H1 (cell line): ENCODE data around the gene HARS2. TPM values are rescaled to one million over a fixed set of nuclear protein-coding genes. Genes with fewer than 3 reads are reported as not detected.

Source experiments
- CTCF ChIA-PET: fragments of 300-600 bp; sonication (Branson Sonifier 250); formaldehyde crosslinking; loops from one replicate; lab custom pipeline; 2021; ENCODE audit not compliant: partially characterized antibody; lab: Charles Lee
- POLR2A ChIA-PET: fragments of 300-600 bp; sonication (Branson Sonifier 250); formaldehyde crosslinking; loops from one replicate; lab custom pipeline; 2021; ENCODE audit warnings: inconsistent platforms; ENCODE audit not compliant: partially characterized antibody; lab: Charles Lee
- DNase-seq, 2 experiments: peaks; one replicate each; pipeline versions ENCODE4 v3.0.0 to v3.0.0-alpha.2; 2010 to 2022; ENCODE audit warnings: low spot score in 2 of 2, low read depth in 1 of 2, mixed read lengths in 1 of 2
- FAIRE-seq: peaks from 2 replicates; lab custom pipeline; 2011; peaks lifted over from hg19 to GRCh38; lab: Jason Lieb, UNC
- H2AFZ ChIP-seq: 2 replicates; pipeline ENCODE4 v1.8.1; 2012; ENCODE audit warnings: low read length, inconsistent platforms
- H2AK5ac ChIP-seq: 2 replicates; pipeline ENCODE4 v1.6.1; 2013; ENCODE audit warnings: low read depth, low read length
- H2BK120ac ChIP-seq: replicated peaks from 2 replicates; pipeline ENCODE3; 2013; ENCODE audit warnings: low read depth, low read length, inconsistent platforms
- H2BK12ac ChIP-seq: 2 replicates; pipeline ENCODE4 v1.6.1; 2013; ENCODE audit warnings: low read depth, low read length
- H2BK15ac ChIP-seq: 2 replicates; pipeline ENCODE4 v1.6.1; 2013; ENCODE audit warnings: low read length
- H2BK20ac ChIP-seq: 2 replicates; pipeline ENCODE4 v1.6.1; 2013; ENCODE audit warnings: low read length
- H2BK5ac ChIP-seq: 2 replicates; pipeline ENCODE4 v1.6.1; 2013; ENCODE audit warnings: low read depth, low read length
- H3K14ac ChIP-seq: 2 replicates; pipeline ENCODE4 v1.6.1; 2013; ENCODE audit warnings: inconsistent platforms; ENCODE audit not compliant: insufficient read length
- H3K18ac ChIP-seq: 2 replicates; pipeline ENCODE4 v1.6.1; 2013; ENCODE audit warnings: low read length; ENCODE audit errors: extremely low read depth
- H3K23ac ChIP-seq: 2 replicates; pipeline ENCODE4 v1.6.1; 2013; ENCODE audit warnings: inconsistent platforms; ENCODE audit not compliant: insufficient read length
- H3K23me2 ChIP-seq: 2 replicates; pipeline ENCODE4 v1.6.1; 2013; ENCODE audit warnings: low read depth, low read length
- H3K27ac ChIP-seq: 2 replicates; pipeline ENCODE4 v1.6.1; 2011; ENCODE audit warnings: low read depth, low read length, inconsistent platforms
- H3K27me3 ChIP-seq, 4 experiments: replicated peaks in 1 of 4; 1 replicate in 1 of 4; 2 replicates in 3 of 4; pipeline versions ENCODE4 v1.6.1 to v1.8.1; 2011 to 2013; ENCODE audit warnings: low read length in 3 of 4, mild to moderate bottlenecking in 3 of 4, inconsistent platforms in 2 of 4, mixed read lengths in 2 of 4, moderate library complexity in 1 of 4; ENCODE audit not compliant: control insufficient read depth in 3 of 4, insufficient read depth in 3 of 4; ENCODE audit errors: extremely low read depth in 1 of 4
- H3K36me3 ChIP-seq, 4 experiments: 2 replicates each; pipeline versions ENCODE4 v1.6.1 to v1.8.1; 2011 to 2013; ENCODE audit warnings: mild to moderate bottlenecking in 4 of 4, low read length in 3 of 4, moderate library complexity in 2 of 4, control low read depth in 1 of 4, inconsistent platforms in 1 of 4; ENCODE audit not compliant: insufficient read depth in 4 of 4, control insufficient read depth in 2 of 4
- H3K4ac ChIP-seq: replicated peaks from 2 replicates; pipeline ENCODE3; 2013; ENCODE audit warnings: low read length, low read depth, mixed read lengths, inconsistent platforms; ENCODE audit not compliant: insufficient read length
- H3K4me1 ChIP-seq, 4 experiments: replicated peaks in 1 of 4; 1 replicate in 1 of 4; 2 replicates in 3 of 4; pipeline versions ENCODE4 v1.6.1 to v1.8.1; 2011 to 2013; ENCODE audit warnings: low read length in 3 of 4, inconsistent platforms in 2 of 4, mixed read lengths in 1 of 4; ENCODE audit not compliant: insufficient read depth in 4 of 4, control insufficient read depth in 3 of 4
- H3K4me2 ChIP-seq, 2 experiments: 2 replicates each; pipeline versions ENCODE4 v1.6.1 to v1.8.1; 2011 to 2013; ENCODE audit warnings: low read depth in 2 of 2, low read length in 2 of 2, control low read depth in 1 of 2, inconsistent platforms in 1 of 2, mild to moderate bottlenecking in 1 of 2; ENCODE audit not compliant: insufficient read depth in 1 of 2
- H3K4me3 ChIP-seq, 4 experiments: fragments of 200-600, 300-600 bp in 1 of 4; sonication (generic), shearing (Covaris generic), sonication (Bioruptor Twin) in 1 of 4; 2 replicates each; pipeline versions ENCODE4 v1.5.1 to v1.8.1; 2011 to 2016; ENCODE audit warnings: low read length in 4 of 4, low read depth in 3 of 4, control low read depth in 2 of 4, inconsistent platforms in 2 of 4, mild to moderate bottlenecking in 2 of 4, mixed read lengths in 1 of 4, moderate library complexity in 1 of 4; ENCODE audit not compliant: insufficient read depth in 2 of 4; ENCODE audit errors: extremely low read depth in 1 of 4
- H3K56ac ChIP-seq: replicated peaks from 2 replicates; pipeline ENCODE3; 2013; ENCODE audit warnings: low read depth, mild to moderate bottlenecking, mixed read lengths, low read length, inconsistent platforms; ENCODE audit not compliant: insufficient read length
- H3K79me1 ChIP-seq: 2 replicates; pipeline ENCODE4 v1.6.1; 2013; ENCODE audit warnings: low read depth, low read length, control low read depth
- H3K79me2 ChIP-seq, 2 experiments: 2 replicates each; pipeline versions ENCODE4 v1.6.1 to v1.8.1; 2012 to 2013; ENCODE audit warnings: low read length in 2 of 2, mild to moderate bottlenecking in 2 of 2, inconsistent platforms in 1 of 2; ENCODE audit not compliant: insufficient read depth in 2 of 2, control insufficient read depth in 1 of 2
- H3K9ac ChIP-seq, 4 experiments: replicated peaks in 1 of 4; 1 replicate in 1 of 4; 2 replicates in 3 of 4; pipeline versions ENCODE4 v1.6.1 to v1.8.1; 2011 to 2013; ENCODE audit warnings: low read depth in 3 of 4, low read length in 3 of 4, control low read depth in 2 of 4, mild to moderate bottlenecking in 2 of 4, moderate library complexity in 2 of 4, inconsistent platforms in 1 of 4; ENCODE audit errors: extremely low read depth in 1 of 4
- H3K9me3 ChIP-seq, 2 experiments: 2 replicates each; pipeline versions ENCODE4 v1.6.1 to v1.8.1; 2012 to 2013; ENCODE audit warnings: mild to moderate bottlenecking in 2 of 2, moderate library complexity in 2 of 2, control low read depth in 1 of 2, inconsistent platforms in 1 of 2, low read depth in 1 of 2, low read length in 1 of 2, mixed read lengths in 1 of 2; ENCODE audit not compliant: insufficient read depth in 2 of 2
- H4K20me1 ChIP-seq, 2 experiments: replicated peaks in 1 of 2; 2 replicates each; pipeline versions ENCODE3 to v1.8.1; 2011 to 2013; ENCODE audit warnings: inconsistent platforms in 2 of 2, low read length in 2 of 2, mild to moderate bottlenecking in 1 of 2; ENCODE audit not compliant: insufficient read depth in 2 of 2, control insufficient read depth in 1 of 2
- H4K5ac ChIP-seq: 2 replicates; pipeline ENCODE4 v1.6.1; 2013; ENCODE audit warnings: low read length, low read depth, mixed read lengths, inconsistent platforms; ENCODE audit not compliant: insufficient read length
- H4K8ac ChIP-seq: 2 replicates; pipeline ENCODE4 v1.8.0; 2013; ENCODE audit warnings: mild to moderate bottlenecking, moderate library complexity, low read length, inconsistent platforms; ENCODE audit not compliant: insufficient read depth; ENCODE audit errors: extremely low read depth
- H4K91ac ChIP-seq: replicated peaks from 2 replicates; pipeline ENCODE3; 2013; ENCODE audit warnings: low read length, mixed read lengths, inconsistent platforms; ENCODE audit not compliant: insufficient read length
- CBX5 ChIP-seq: fragments of 300-800, 300-1000 bp; sonication (generic); IDR thresholded peaks from 2 replicates; pipeline ENCODE4 v1.7.1; 2016; ENCODE audit warnings: antibody characterized with exemption, low read length, low read depth
- MAX ChIP-seq: IDR thresholded peaks from 2 replicates; pipeline ENCODE4 v1.6.1; 2012; ENCODE audit warnings: inconsistent platforms
- SIX5 ChIP-seq: IDR thresholded peaks from 2 replicates; pipeline ENCODE4 v1.6.1; 2011; ENCODE audit warnings: mild to moderate bottlenecking, low read depth, low read length
- SRF ChIP-seq: IDR thresholded peaks from 2 replicates; pipeline ENCODE4 v1.6.1; 2011; ENCODE audit warnings: mild to moderate bottlenecking, low read depth, low read length, moderate library complexity
- WGBS, 2 experiments: shearing (Covaris generic) in 1 of 2; methylation state at CpG; one replicate each; pipeline versions ENCODE4 v1.1.6 to v1.1.7; 2013 to 2015; ENCODE audit warnings: low lambda C conversion rate in 2 of 2, mixed read lengths in 2 of 2, inconsistent platforms in 1 of 2, low coverage in 1 of 2, missing lambda C conversion rate in 1 of 2; ENCODE audit not compliant: insufficient replicate concordance in 2 of 2, insufficient coverage in 1 of 2, insufficient read length in 1 of 2; ENCODE audit errors: extremely low coverage in 1 of 2, missing lambda C conversion rate in 1 of 2; 5-methylcytosine and 5-hydroxymethylcytosine counted together
- polyA plus RNA-seq, 7 experiments: library from polyadenylated mRNA; depleted of rRNA in 3 of 7; stranded (reverse) in 5 of 7; unstranded in 2 of 7; fragments of >200 nt in 5 of 7; fragments of 200-250 nt in 2 of 7; gene quantifications; 1 replicate in 5 of 7; 2 replicates in 1 of 7; 4 replicates in 1 of 7; pipeline versions ENCODE4 v1.2.1 to v1.2.3, GENCODE V29; 2011 to 2013; ENCODE audit warnings: missing spikeins in 2 of 7, mixed read lengths in 2 of 7
- total RNA-seq: library from RNA; stranded (reverse); fragmentation: NEBNext Ultra II Directional; extraction: Animal tissue kit (Norgen Biotek cat#: 25700); gene quantifications from 2 replicates; pipeline ENCODE4 v1.2.1, GENCODE V29; 2021

The HARS2 gene
- total and polyA plus RNA-seq, 2 of the 8 experiments (the other 6 are each of a cell fraction or from before 2014, with no cell fraction given), result 16.1 to 23.1 TPM

- no peak overlapping the region for H3K18ac ChIP-seq
- no peak overlapping the region for H3K4me2 ChIP-seq
- H2AFZ ChIP-seq, result no peak overlapping the region
- no peak for DNase-seq
- no peaks in the 10 kb centered on the region for H3K23me2 ChIP-seq
- ChIA-PET CTCF (interaction anchor here (1.1 to 1.2 kb wide), 3 partner anchors 9 to 946 kb away, joined by 3 to 4 read pairs (median 4); no protein-coding TSS in a partner anchor), POLR2A (interaction anchor here (1.1 to 3.9 kb wide), 10 partner anchors 7 to 369 kb away, joined by 3 to 26 read pairs (median 5); partner anchors contain the start of genes HARS1, HARS2, IK and NDUFA2)
- H3K4me3 ChIP-seq, result no peak overlapping the region
- no peak overlapping the region for H4K91ac ChIP-seq
- H2AK5ac ChIP-seq, result no peak overlapping the region
- no peak overlapping the region for H3K27ac ChIP-seq
- no peak overlapping the region for H2BK15ac ChIP-seq
- H4K20me1 ChIP-seq, result peaks cover 0 to 4% of the 10 kb centered on the region in 2 experiments
- no peak overlapping the region for H4K8ac ChIP-seq
- no peak overlapping the region for H2BK20ac ChIP-seq
- WGBS, 2 experiments, result 89% methylated on average over 3 of the region's 7 CpGs; no CpG with 5 or more reads in 1 of the 2 experiments
- peaks cover 3% of the 10 kb centered on the region; the same call in 1 of the 2 replicates for H3K79me1 ChIP-seq
- H2BK120ac ChIP-seq, result no peak overlapping the region
- H3K9me3 ChIP-seq, result no peaks in the 10 kb centered on the region
- H3K9ac ChIP-seq, result no peak overlapping the region
- no peak overlapping the region for H3K56ac ChIP-seq
- no peaks in the 10 kb centered on the region for H3K27me3 ChIP-seq
- H3K79me2 ChIP-seq, result peaks cover 0 to 6% of the 10 kb centered on the region in 2 experiments; a peak in 1 of 4 replicates
- no peaks in the 10 kb centered on the region; a peak in 1 of 7 replicates for H3K4me1 ChIP-seq
- no peak overlapping the region for H2BK5ac ChIP-seq
- no peak overlapping the region for H4K5ac ChIP-seq
- no peak overlapping the region for H3K23ac ChIP-seq
- H3K14ac ChIP-seq, result no peak overlapping the region
- no peak overlapping the region for H2BK12ac ChIP-seq
- FAIRE-seq, result no peak
- TF ChIP-seq SRF (no peak), CBX5 (no peak), MAX (no peak), SIX5 (no peak)
- H3K4ac ChIP-seq, result no peak overlapping the region
- peaks cover 12 to 58% (median 41%) of the 10 kb centered on the region in 4 experiments for H3K36me3 ChIP-seq
These were observed 19.7 kb upstream of the HARS2 start for GRCh38 chr5:140671472-140672125.
